HG02571 (cell line): Measurements from ENCODE around the gene PPP1R14B.

Source experiments
- ATAC-seq: cut with Tn5 transposase; IDR thresholded peaks from one replicate; pipeline ENCODE4 v1.9.1; 2021; ENCODE audit warnings: mild to moderate bottlenecking, moderate library complexity; ENCODE audit not compliant: unreplicated experiment

PPP1R14B gene

GRCh38 chr11:64262271-64263002 is 15.7 kb upstream of the PPP1R14B start:
- ATAC-seq = no peak

GRCh38 chr11:64261556-64262080 is 14.9 kb upstream of the PPP1R14B start:
- no peak for ATAC-seq

GRCh38 chr11:64260147-64260708 is 13.5 kb upstream of the PPP1R14B start:
- ATAC-seq = no peak

- no peak for ATAC-seq
Measured at GRCh38 chr11:64259533-64260067, 12.9 kb upstream of the PPP1R14B start.

- ATAC-seq = no peak
Measured at GRCh38 chr11:64258946-64259532, 12.3 kb upstream of the PPP1R14B start.

- no peak for ATAC-seq
Measured at GRCh38 chr11:64258356-64258755, 11.6 kb upstream of the PPP1R14B start.

GRCh38 chr11:64256300-64256699 is 9.6 kb upstream of the PPP1R14B start:
- no peak for ATAC-seq

GRCh38 chr11:64255135-64256128 is 8.7 kb upstream of the PPP1R14B start:
- no peak for ATAC-seq

GRCh38 chr11:64254326-64254725 is 7.6 kb upstream of the PPP1R14B start:
- no peak for ATAC-seq

GRCh38 chr11:64253481-64253880 is 6.7 kb upstream of the PPP1R14B start:
- no peak for ATAC-seq

- no peak for ATAC-seq
Measured at GRCh38 chr11:64253043-64253442, 6.3 kb upstream of the PPP1R14B start.

- ATAC-seq = no peak
Measured at GRCh38 chr11:64252003-64252872, 5.5 kb upstream of the PPP1R14B start.

- ATAC-seq = no peak
Measured at GRCh38 chr11:64251753-64252002, 4.9 kb upstream of the PPP1R14B start.

GRCh38 chr11:64251016-64251752 is 4.4 kb upstream of the PPP1R14B start, which contains the start of gene PLCB3:
Gene PLCB3 (plus strand): TSS chr11:64251530. CDS start chr11:64251650, 120 bp downstream.
- no peak for ATAC-seq

- ATAC-seq = no peak
Measured at GRCh38 chr11:64250415-64251015, 3.8 kb upstream of the PPP1R14B start.

- no peak for ATAC-seq
Measured at GRCh38 chr11:64249563-64250414, 3.0 kb upstream of the PPP1R14B start.

GRCh38 chr11:64249038-64249437 is 2.3 kb upstream of the PPP1R14B start:
- no peak for ATAC-seq

GRCh38 chr11:64248578-64248977 is 1.8 kb upstream of the PPP1R14B start:
- no peak for ATAC-seq
